GM18867 (cell line): ENCODE data around the gene ZNF488.

Experiments used
- ATAC-seq: cut with Tn5 transposase; IDR thresholded peaks from one replicate; pipeline ENCODE4 v1.9.1; 2021; ENCODE audit warnings: mild to moderate bottlenecking, moderate library complexity; ENCODE audit not compliant: unreplicated experiment

ZNF488 gene

DNA sequence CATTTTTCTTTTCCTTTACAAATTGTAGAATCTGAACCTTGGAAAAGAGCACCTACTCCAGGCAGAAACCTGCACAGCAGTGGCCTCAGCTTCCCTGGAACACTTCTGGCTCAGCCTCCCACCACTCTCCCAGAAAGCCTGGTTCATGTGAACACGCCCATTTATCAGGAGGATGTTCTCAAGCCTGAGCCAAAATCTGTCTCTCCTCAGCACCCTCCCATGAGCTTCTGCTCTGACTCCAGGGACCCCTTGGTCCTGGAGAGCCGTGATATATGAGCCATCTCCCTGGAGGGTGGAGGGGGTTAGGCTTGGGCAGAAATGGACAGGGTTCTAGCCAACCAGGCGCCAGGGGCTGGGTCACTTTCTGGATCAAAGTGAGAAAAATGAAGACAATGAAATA, 51.7 kb downstream of the ZNF488 start:
- ATAC-seq, result no peak

DNA sequence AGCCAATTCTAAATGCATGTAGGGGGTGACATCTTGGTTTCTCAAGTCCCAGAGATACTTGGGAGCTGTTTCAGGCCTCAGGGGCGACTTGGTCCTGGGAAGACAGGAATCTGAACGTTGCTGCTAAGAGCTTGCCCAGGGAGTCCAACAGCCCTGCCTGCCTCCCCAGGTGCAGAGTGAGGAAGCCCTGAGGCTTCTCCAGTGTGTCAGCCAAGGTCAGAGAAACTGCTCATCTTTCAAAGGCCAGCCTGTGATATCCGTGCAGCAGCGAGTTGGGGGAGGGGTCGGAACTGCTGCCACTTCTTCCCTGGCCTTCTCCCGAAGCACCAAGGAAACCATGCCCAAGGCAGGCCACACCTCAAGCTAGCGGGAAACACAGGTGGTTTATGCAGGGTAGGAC, 52.1 kb downstream of the ZNF488 start:
- ATAC-seq, result no peak

DNA sequence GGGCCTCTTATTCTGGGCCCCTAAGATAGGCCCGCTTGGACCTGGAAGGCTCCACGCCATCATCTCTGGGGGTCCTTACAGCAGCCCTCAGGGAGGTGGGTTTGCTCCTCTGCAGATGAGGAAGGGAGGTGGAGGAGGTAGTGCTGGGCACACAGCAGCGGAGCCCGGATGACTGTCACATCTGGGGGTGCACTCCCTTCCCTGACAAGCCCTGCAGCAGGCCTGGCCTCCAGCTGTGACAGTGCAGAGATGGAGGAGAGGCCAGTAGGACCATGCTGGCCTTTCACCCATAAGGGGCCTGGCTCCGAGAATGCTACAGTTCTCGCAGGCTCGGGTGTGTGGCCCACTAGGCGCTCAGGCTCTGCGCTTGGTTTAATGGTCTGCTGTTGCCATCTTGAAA, 52.6 kb downstream of the ZNF488 start:
- ATAC-seq, result no peak

DNA sequence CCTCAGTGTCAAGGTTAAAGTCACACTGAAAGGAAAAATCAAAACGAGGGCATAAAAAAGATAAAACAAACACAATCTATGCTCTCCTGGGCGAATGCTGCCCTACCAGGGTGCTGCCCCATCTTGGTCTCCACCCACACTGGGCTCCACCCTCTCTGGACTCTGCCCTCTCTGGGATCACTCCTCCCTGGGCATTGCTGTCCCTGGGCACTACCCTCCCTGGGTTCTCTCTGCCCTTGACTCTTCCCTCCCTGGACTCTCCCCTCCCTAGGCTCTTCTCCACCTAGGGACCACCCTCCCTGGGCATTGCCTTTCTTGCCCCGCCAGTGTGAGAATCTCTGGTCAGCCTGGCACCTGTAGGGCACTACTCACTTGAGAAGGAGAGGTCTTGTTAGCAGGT, 53.3 kb downstream of the ZNF488 start:
- ATAC-seq, result no peak

DNA sequence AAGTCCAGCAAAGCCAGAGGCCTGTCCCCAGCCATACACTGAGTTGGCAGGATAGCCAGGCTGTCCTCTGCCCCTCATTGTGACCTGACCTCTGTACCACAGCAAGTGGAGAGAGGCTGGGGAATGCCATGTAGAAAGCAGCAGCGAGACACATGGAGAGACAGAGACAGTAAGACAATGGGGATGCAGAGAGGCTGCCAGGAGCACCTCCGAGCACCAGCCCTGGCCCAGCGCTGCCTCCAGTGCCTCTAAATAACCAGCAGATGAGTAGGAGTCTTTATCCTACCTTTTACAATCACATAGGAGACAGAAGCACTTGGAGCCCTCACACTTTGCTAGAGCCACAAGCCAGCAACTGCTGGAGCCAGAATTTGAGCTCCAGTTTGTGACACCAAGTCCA, 53.7 kb downstream of the ZNF488 start:
- ATAC-seq, result no peak

DNA sequence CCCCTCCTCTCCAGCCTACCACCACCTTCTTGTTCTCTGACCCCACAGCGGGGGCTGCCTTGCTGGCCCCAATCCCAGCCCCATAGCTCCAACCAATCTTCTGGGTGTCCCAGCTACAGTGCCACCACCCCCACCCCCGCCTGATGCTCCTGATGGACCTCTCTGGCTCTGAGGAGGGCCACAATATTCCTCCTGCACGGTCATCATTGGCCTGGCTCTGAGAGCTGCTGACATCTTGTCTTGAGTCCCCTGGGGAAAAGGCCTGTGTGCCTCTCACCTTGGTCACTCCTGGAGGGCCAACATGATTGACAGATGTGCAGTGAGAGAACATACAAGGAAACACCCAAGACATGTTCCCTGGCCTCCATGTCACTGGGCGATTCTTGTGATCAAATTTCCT, 54.2 kb downstream of the ZNF488 start:
- no peak for ATAC-seq

DNA sequence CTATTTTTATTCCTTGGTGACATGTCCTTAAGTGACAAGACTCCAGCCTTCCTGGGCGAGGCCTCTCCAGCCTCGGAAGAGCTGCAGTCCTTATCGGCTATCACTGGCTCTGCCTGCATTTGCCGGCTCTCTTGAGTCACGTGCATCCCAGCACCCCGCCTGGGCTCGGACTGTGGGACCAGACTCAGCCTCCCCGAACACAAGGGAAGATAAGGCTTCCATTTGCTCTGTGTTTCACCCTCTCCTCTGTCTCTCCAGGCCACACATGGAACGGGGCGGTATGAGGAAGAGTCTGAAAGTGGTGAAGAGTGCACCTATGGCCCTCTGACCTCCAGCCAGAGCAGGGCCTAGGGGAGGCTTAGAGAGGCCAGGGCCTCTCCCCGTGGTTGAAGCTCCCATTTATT, 57.2 kb downstream of the ZNF488 start:
- no peak for ATAC-seq

DNA sequence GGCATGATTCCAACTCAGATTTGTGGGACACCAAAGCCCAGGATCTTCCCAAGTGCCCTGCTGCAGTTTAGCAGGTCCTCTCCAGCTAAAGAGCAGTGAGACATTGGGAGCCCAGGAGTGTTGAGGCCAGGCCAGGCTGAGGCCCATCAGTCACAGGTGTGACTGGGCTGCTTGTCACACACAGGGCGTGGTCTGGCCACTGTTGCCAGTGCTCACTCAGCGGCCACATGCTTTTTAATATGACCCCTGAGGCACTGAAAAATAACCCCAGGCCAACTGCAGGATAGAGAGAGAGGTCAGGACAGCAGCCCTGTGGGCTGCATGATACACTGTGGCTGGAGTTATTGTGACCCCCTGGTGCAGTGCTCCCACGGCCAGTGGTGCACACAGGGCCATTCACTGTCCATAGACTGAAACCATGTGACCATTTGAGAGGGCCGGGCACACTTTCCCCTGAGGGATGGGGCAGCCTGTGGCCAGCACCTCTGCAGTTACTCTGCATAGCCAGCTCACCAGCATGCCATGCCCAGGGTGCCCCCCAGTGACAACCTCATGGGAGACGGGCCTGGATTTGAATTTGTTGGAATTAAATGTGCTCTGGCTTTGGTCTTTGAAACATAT, 57.7 kb downstream of the ZNF488 start:
- no peak for ATAC-seq

DNA sequence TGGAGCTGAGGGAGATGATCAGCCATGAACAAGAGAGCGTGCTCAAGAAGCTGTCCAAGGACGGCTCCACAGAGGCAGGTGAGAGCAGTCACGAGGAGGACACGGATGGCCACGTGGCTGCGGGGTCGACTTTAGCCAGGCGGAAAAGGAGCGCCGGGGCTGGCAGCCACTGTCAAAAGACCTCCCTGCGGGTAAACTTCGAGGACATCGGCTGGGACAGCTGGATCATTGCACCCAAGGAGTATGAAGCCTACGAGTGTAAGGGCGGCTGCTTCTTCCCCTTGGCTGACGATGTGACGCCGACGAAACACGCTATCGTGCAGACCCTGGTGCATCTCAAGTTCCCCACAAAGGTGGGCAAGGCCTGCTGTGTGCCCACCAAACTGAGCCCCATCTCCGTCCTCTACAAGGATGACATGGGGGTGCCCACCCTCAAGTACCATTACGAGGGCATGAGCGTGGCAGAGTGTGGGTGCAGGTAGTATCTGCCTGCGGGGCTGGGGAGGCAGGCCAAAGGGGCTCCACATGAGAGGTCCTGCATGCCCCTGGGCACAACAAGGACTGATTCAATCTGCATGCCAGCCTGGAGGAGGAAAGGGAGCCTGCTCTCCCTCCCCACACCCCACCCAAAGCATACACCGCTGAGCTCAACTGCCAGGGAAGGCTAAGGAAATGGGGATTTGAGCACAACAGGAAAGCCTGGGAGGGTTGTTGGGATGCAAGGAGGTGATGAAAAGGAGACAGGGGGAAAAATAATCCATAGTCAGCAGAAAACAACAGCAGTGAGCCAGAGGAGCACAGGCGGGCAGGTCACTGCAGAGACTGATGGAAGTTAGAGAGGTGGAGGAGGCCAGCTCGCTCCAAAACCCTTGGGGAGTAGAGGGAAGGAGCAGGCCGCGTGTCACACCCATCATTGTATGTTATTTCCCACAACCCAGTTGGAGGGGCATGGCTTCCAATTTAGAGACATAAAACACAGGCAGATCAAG, 58.5 kb downstream of the ZNF488 start:
- no peak for ATAC-seq

DNA sequence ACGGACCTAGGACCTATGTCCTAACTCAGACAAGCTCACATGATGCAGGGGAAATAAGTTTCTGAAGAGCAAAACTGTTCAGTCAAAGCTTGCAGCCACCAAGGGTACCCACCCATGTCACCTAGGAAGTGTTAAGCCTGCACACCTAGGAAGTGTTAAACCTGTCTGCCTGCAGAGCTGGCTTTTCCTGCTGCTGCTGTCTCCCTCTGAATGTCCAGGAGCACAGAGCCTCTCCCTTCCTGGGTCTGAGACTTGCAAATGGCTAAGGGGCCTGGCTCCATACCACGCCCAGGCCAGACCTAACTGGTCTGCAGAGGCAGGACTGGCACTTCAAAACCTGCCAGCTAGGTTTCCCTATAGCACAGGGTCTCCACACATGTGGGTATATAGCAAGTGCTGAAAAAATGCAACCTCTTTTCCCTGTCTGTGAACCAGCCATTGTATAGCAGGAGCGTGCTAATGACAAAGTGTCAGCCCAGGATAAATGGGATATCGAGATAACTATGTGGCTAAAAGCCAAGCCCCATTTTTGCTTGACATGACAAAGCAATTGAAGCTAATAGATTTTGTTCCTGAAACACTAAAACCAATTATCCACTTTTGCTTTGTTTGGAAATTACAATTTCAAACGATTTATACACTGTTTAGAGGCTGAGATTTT, 60.3 kb downstream of the ZNF488 start:
- no peak for ATAC-seq

DNA sequence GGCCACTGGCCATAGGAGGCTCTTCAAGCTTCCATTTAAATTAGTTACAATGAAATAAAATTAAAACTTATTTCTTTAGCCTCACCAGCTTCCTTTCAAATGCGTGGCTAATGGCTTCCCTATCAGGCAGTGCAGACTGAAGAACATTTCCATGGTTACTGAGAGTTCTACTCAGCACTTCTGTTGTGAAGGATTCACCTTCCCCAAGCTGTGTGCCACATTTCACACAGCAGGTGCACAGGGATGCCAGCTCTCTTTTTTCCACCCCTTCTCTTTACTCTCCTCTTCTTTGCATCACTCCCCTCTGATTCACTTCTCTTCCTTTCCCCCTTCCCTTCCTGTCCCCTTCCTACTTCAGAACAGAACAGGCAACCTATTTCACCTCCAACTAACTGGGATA, 61.0 kb downstream of the ZNF488 start:
- no peak for ATAC-seq

DNA sequence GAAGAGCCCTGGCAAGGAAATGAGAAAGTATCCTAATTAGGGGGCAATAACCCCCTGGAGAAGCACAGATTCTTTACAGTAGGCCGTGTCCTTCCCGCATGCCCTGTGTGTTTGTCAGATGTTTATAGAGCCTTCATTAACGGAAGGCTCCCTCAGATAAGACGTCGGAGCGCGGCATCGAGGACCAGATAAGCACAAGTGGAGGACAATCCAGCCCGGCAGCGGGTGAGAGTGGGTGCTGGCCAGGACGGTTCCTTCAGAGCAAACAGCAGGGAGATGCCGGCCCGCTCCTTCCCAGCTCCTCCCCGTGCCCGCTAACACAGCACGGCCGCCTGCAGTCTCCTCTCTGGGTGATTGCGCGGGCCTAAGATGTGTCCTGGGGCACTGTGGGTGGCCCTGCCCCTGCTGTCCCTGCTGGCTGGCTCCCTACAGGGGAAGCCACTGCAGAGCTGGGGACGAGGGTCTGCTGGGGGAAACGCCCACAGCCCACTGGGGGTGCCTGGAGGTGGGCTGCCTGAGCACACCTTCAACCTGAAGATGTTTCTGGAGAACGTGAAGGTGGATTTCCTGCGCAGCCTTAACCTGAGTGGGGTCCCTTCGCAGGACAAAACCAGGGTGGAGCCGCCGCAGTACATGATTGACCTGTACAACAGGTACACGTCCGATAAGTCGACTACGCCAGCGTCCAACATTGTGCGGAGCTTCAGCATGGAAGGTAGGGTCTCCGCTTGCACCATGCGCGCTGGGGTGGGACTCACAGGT, 61.6 kb downstream of the ZNF488 start, which contains the start of gene GDF2:
Gene GDF2, plus strand, starts transcription at position 155 of the 762 bp plus-strand sequence. Its CDS starts 215 bp downstream, at position 370.
- ATAC-seq, result no peak

DNA sequence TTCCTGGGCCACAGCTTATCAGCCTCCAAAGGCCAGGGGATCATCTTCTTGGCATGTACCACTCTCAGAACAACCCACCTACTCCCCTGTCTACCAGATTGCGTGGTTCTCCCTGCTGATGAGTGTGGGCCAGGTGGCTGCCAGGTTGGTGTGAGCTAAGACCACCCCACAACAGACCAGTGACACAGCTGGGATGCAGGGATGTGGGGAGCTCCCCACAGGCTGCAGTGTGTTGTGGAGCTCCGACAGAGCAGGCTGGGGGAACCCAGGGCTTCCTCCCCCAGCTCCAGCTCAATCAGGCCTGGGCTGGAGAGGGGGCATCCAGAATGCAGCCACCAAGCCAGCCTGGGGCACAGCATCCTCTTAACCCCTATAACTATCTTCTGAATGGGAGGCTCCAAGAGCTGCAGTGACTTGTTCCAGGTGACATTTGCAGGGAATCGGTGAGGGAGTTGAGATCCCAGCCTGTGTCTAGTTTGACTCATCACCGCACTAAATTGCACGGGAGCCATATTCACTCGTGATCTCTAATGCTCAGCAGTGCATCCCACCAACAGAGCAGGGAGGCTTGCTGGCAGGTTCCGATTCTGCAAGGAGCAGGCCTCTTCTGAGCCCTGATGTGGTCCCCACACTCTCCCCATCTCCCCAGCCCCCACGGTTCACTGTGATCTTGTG, 62.4 kb downstream of the ZNF488 start:
- no peak for ATAC-seq

DNA sequence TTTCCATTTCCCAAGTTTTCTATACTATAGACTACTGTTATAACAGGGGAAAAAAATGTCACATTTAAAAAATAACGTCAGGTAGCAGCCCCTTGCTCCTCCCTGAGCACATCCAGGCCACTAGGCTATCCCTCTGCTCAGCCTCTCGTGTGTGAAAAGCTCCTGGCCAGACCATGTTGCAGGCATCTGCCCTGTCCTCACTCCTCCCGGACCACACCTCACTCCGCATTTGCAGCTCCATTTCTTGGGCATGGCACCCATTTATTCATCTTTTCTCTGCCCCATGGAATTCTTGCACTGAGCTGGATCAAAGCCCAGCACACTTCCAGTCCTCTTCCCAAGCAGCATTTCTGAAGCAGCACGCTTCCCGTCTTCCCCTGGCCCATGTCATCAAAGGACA, 63.3 kb downstream of the ZNF488 start:
- ATAC-seq, result no peak

DNA sequence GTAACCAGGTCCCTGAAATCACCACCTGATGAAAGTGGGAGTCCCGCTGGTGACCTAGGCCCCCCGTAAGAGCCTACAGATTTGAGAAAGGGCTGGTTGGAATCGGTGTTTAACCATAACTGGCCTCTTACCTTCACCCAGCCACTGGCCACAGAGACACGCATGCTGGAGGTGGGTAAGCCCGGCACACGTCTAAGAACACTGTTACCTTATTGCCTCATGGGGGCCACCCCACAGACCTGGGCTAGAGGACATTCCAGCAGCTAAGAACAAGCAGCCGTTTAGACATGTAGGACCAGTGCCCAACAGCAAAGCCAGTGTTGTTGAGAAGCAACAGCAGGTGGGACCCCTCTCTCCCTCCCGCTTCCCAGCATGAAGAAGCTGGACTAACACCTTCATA, 64.3 kb downstream of the ZNF488 start:
- ATAC-seq, result no peak

DNA sequence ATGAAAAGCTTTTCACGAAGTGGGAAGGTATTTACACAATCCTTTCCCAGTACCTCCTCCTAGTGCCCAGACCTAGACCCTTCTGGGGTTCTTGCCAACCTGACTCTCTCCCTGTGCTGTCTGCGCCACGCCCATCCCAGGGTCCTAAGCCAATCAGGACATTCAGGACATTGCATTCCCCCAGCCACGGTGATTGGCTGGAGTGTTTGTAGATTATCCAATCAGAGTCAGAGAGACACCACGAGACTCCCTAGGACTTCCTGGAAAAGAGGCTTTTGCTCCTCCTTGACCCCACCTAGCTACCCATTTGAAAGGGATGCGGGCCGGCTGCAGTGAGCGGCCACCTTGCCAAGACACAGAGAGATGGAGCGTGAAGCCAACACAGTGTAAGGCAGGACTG, 65.4 kb downstream of the ZNF488 start:
- ATAC-seq, result no peak

DNA sequence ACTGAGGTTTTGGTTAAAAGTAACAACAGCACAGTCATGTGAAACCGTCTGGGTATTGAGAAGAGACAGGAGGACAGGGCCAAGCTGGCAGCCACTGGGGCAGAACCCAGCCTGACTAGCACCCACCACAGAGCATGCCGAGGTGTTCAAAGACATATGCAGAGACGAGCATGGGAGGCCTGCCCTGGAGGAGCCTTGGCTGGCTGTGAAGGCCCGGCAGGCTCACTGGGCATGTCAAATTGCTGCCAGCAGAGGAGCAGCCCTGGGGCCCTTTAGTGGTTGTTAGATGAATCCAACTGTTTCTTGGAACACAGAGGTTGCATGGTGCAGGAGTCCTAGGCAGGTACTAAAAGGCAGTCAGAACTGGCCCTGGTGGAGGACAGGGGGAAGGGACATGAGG, 66.8 kb downstream of the ZNF488 start:
- ATAC-seq, result no peak

DNA sequence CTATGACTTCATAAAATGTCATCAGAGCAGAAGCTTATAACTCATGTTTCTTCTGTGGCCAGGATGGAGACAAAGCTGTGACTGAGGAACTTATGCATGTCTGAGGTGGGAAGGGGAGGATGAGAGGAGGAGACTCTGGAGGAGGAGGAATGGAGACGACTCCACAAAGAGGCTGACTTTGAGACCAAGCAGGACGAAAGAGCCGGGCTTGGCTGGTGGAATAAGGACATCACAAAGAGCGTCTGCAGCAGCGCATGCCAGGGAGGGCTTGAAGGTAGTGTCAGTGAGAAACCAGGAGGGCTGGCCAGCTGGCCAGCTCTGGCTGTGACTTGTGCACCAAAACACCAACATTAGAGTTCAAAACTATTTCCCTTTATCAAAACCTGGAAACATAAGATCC, 68.0 kb downstream of the ZNF488 start:
- ATAC-seq, result no peak
